CD14-positive monocyte (primary cell): Measurements from ENCODE around the gene GLRX5. TPM values are rescaled to one million over a fixed set of nuclear protein-coding genes. Genes with fewer than 3 reads are reported as not detected.
A peak's percentile ranks its signal among the peaks of the same experiment; 100 is the strongest.

ENCODE experiments used
- DNase-seq, 3 donors: peaks; one replicate each; pipeline ENCODE4 v3.0.0-alpha.2; 2011 to 2022
- H2AFZ ChIP-seq: 2 replicates; pipeline ENCODE4 v1.6.0; 2012; ENCODE audit warnings: mild to moderate bottlenecking, low read depth, low read length, inconsistent platforms; ENCODE audit not compliant: insufficient read depth, poor library complexity, severe bottlenecking
- H3K27ac ChIP-seq, 2 donors: 1 replicate in 1 of 2; 2 replicates in 1 of 2; pipeline ENCODE4 v1.5.1; 2012 to 2013; ENCODE audit warnings: low read length in 2 of 2, control low read depth in 1 of 2, inconsistent platforms in 1 of 2, low read depth in 1 of 2, mild to moderate bottlenecking in 1 of 2
- H3K27me3 ChIP-seq, 2 donors: one replicate each; pipeline versions ENCODE4 v1.6.0 to v1.6.1; 2011 to 2013; ENCODE audit warnings: low read length in 2 of 2; ENCODE audit not compliant: control insufficient read depth in 2 of 2, insufficient read depth in 2 of 2
- H3K36me3 ChIP-seq, 2 donors: replicated peaks in 1 of 2; 1 replicate in 1 of 2; 2 replicates in 1 of 2; pipeline versions ENCODE4 v1.5.1 to v1.6.1; 2012 to 2013; ENCODE audit warnings: low read length in 2 of 2, control low read depth in 1 of 2, inconsistent platforms in 1 of 2, mild to moderate bottlenecking in 1 of 2; ENCODE audit not compliant: insufficient read depth in 2 of 2, control insufficient read depth in 1 of 2
- H3K4me1 ChIP-seq, 2 donors: 1 replicate in 1 of 2; 2 replicates in 1 of 2; pipeline versions ENCODE4 v1.5.1 to v1.6.1; 2012 to 2013; ENCODE audit warnings: low read length in 2 of 2, control low read depth in 1 of 2, inconsistent platforms in 1 of 2, mild to moderate bottlenecking in 1 of 2, moderate library complexity in 1 of 2; ENCODE audit not compliant: insufficient read depth in 2 of 2, control insufficient read depth in 1 of 2
- H3K4me2 ChIP-seq: replicated peaks from 2 replicates; pipeline ENCODE3; 2012; ENCODE audit warnings: low read length, moderate library complexity, mild to moderate bottlenecking; ENCODE audit not compliant: poor library complexity, severe bottlenecking; ENCODE audit errors: extremely low read depth
- H3K4me3 ChIP-seq, 3 experiments: fragments of 200-600 bp in 1 of 3; sonication (generic) in 1 of 3; replicated peaks in 1 of 3; 1 replicate in 2 of 3; 2 replicates in 1 of 3; pipeline ENCODE4 v1.5.1; 2011 to 2013; ENCODE audit warnings: low read length in 3 of 3, mild to moderate bottlenecking in 3 of 3, control low read depth in 2 of 3, low read depth in 2 of 3, inconsistent platforms in 1 of 3, moderate library complexity in 1 of 3
- H3K79me2 ChIP-seq: 2 replicates; pipeline ENCODE4 v1.6.0; 2012; ENCODE audit warnings: mild to moderate bottlenecking, control low read depth, inconsistent platforms, low read length, moderate library complexity; ENCODE audit not compliant: insufficient read depth
- H3K9ac ChIP-seq: 2 replicates; pipeline ENCODE4 v1.6.0; 2017; ENCODE audit warnings: low read length, mild to moderate bottlenecking; ENCODE audit not compliant: insufficient read depth, poor library complexity, severe bottlenecking
- H3K9me3 ChIP-seq, 2 donors: replicated peaks in 1 of 2; 1 replicate in 1 of 2; 2 replicates in 1 of 2; pipeline versions ENCODE4 v1.5.1 to v1.6.1; 2012 to 2013; ENCODE audit warnings: low read length in 2 of 2, control low read depth in 1 of 2; ENCODE audit not compliant: control insufficient read depth in 1 of 2, insufficient read depth in 1 of 2
- H4K20me1 ChIP-seq: 2 replicates; pipeline ENCODE4 v1.6.0; 2012; ENCODE audit warnings: mild to moderate bottlenecking, low read length, control low read depth, moderate library complexity; ENCODE audit not compliant: insufficient read depth
- H3K27ac Mint-ChIP-seq, 7 donors: one replicate each; pipeline ENCODE4 v1.8.0; 2020; ENCODE audit warnings: mild to moderate bottlenecking in 7 of 7, mixed read lengths in 7 of 7, moderate library complexity in 6 of 7, inconsistent platforms in 2 of 7
- H3K27me3 Mint-ChIP-seq, 3 donors: one replicate each; pipeline ENCODE4 v1.8.0; 2021 to 2022; ENCODE audit warnings: low read depth in 3 of 3, mild to moderate bottlenecking in 3 of 3, mixed read lengths in 3 of 3, moderate library complexity in 3 of 3, inconsistent platforms in 1 of 3
- H3K36me3 Mint-ChIP-seq, 2 donors: one replicate each; pipeline ENCODE4 v1.8.0; 2020; ENCODE audit warnings: mixed read lengths in 2 of 2, inconsistent platforms in 1 of 2, mild to moderate bottlenecking in 1 of 2
- H3K4me1 Mint-ChIP-seq: one replicate; pipeline ENCODE4 v1.8.0; 2020; ENCODE audit warnings: mild to moderate bottlenecking, mixed read lengths
- H3K4me3 Mint-ChIP-seq, 2 donors: one replicate each; pipeline ENCODE4 v1.8.0; 2020; ENCODE audit warnings: mild to moderate bottlenecking in 2 of 2, mixed read lengths in 2 of 2, moderate library complexity in 1 of 2
- H3K9me3 Mint-ChIP-seq, 7 donors: one replicate each; pipeline ENCODE4 v1.8.0; 2020 to 2022; ENCODE audit warnings: mixed read lengths in 7 of 7, mild to moderate bottlenecking in 6 of 7, moderate library complexity in 6 of 7, inconsistent platforms in 2 of 7
- CTCF ChIP-seq: fragments of 200-600 bp; IDR thresholded peaks from one replicate; pipeline ENCODE4 v1.8.0; 2022; ENCODE audit warnings: antibody characterized with exemption, mild to moderate bottlenecking
- WGBS: methylation state at CpG from one replicate; pipeline ENCODE4 v1.1.5; 2013; ENCODE audit warnings: missing lambda C conversion rate; ENCODE audit not compliant: insufficient coverage; 5-methylcytosine and 5-hydroxymethylcytosine counted together
- intact Hi-C, 2 donors: fragments of 100-400 bp; cut with micrococcal nuclease; formaldehyde crosslinking; loops; one replicate each; pipeline versions ENCODE4 v1.15.0 to v1.15.1; 2023
- polyA plus RNA-seq, 3 donors: library from polyadenylated mRNA; depleted of rRNA in 1 of 3; unstranded in 2 of 3; stranded (reverse) in 1 of 3; fragments of 300-500 nt in 2 of 3; fragments of >200 nt in 1 of 3; fragmentation: Illumina TruSeq in 2 of 3; gene quantifications; 1 replicate in 2 of 3; 2 replicates in 1 of 3; pipeline ENCODE4 v1.2.3, GENCODE V29; 2012 to 2021

GLRX5 gene
- polyA plus RNA-seq, 3 donors = 10.9 to 43.1 (median 31.1) TPM

- H3K4me1 ChIP-seq = no peaks in the 10 kb centered on the region
- H4K20me1 ChIP-seq = peaks cover 94% of the 10 kb centered on the region
- TF ChIP-seq CTCF = no peak
- Mint-ChIP-seq H3K27me3 (no peaks in the 10 kb centered on the region), H3K4me1 (peaks cover 34% of the 10 kb centered on the region), H3K27ac (peak overlapping the region in 3 of 7 donors; percentile 75 to 91 (median 77)), H3K9me3 (peaks cover 0 to 3% (median 0%) of the 10 kb centered on the region in 7 donors), H3K36me3 (peaks cover 27 to 71% of the 10 kb centered on the region in 2 donors), H3K4me3 (no peak overlapping the region)
- no peak overlapping the region for H3K4me2 ChIP-seq
- no peaks in the 10 kb centered on the region for H3K27me3 ChIP-seq
- H3K9me3 ChIP-seq = no peaks in the 10 kb centered on the region
- peaks cover 100% of the 10 kb centered on the region for H3K79me2 ChIP-seq
- no peak for DNase-seq
- 100% methylated on average over 4 of the region's 6 CpGs for WGBS
- peak overlapping the region; percentile 10 for H3K9ac ChIP-seq
- H3K36me3 ChIP-seq = peaks cover 21 to 53% of the 10 kb centered on the region in 2 donors
- H3K4me3 ChIP-seq = no peak overlapping the region
- no peak overlapping the region for H2AFZ ChIP-seq
- intact Hi-C loops = no loop called here
- peak overlapping the region in 1 of 2 donors; percentile 57 for H3K27ac ChIP-seq
Observed at GRCh38 chr14:95488376-95489213, 46.3 kb upstream of the GLRX5 start.

GRCh38 chr14:95489214-95490137 lies 45.4 kb upstream of the GLRX5 start:
- peaks cover 7 to 9% of the 10 kb centered on the region in 2 donors for H3K4me1 ChIP-seq

More at GRCh38 chr14:95489214-95490137, 45.4 kb upstream of the GLRX5 start:
- no peak overlapping the region for H3K4me3 ChIP-seq
- H3K27ac Mint-ChIP-seq = peak overlapping the region in 4 of 7 donors; percentile 9 to 75 (median 62)
- H3K36me3 ChIP-seq = peaks cover 17 to 53% of the 10 kb centered on the region in 2 donors
- H3K9ac ChIP-seq = peak overlapping the region; percentile 10
- intact Hi-C loops = no loop called here
- 50% methylated on average over 1 of the region's 9 CpGs for WGBS
- no peak overlapping the region for H3K4me3 Mint-ChIP-seq
- no peak overlapping the region for H2AFZ ChIP-seq
- peaks cover 0 to 3% (median 0%) of the 10 kb centered on the region in 7 donors for H3K9me3 Mint-ChIP-seq
- no peak overlapping the region for H3K4me2 ChIP-seq
- peaks cover 28 to 68% of the 10 kb centered on the region in 2 donors for H3K36me3 Mint-ChIP-seq
- TF ChIP-seq CTCF = no peak
- H3K9me3 ChIP-seq = no peaks in the 10 kb centered on the region
- H3K27ac ChIP-seq = peak overlapping the region in 1 of 2 donors; percentile 57
- no peaks in the 10 kb centered on the region for H3K27me3 ChIP-seq
- H3K79me2 ChIP-seq = peaks cover 100% of the 10 kb centered on the region
- DNase-seq = no peak
- H3K27me3 Mint-ChIP-seq = no peaks in the 10 kb centered on the region
- peaks cover 86% of the 10 kb centered on the region for H4K20me1 ChIP-seq
- H3K4me1 Mint-ChIP-seq = peaks cover 33% of the 10 kb centered on the region
